GM10248 (cell line): ENCODE results near the gene PRDM16.

ENCODE experiments used
- CTCF ChIA-PET: fragments of 300-600 bp; sonication (Branson Sonifier 250); formaldehyde crosslinking; extraction: SDS; loops from one replicate; lab custom pipeline; 2021; ENCODE audit warnings: antibody characterized with exemption; lab: Yijun Ruan, JAX
- POLR2A ChIA-PET: fragments of 350-650 bp; sonication (Branson Sonifier 250); formaldehyde crosslinking; extraction: SDS; loops from one replicate; lab custom pipeline; 2020; ENCODE audit warnings: antibody characterized with exemption; lab: Yijun Ruan, JAX
- DNase-seq: peaks from one replicate; pipeline ENCODE4 v3.0.0; 2012; ENCODE audit errors: extremely low spot score
- TF ChIP-seq, protein P1 (sequence below): IDR thresholded peaks from 2 replicates; pipeline ENCODE4 v1.5.1; 2012; ENCODE audit warnings: mild to moderate bottlenecking, low read depth; ENCODE audit errors: extremely low read depth, missing control alignments, control extremely low read depth

Gene PRDM16

DNA sequence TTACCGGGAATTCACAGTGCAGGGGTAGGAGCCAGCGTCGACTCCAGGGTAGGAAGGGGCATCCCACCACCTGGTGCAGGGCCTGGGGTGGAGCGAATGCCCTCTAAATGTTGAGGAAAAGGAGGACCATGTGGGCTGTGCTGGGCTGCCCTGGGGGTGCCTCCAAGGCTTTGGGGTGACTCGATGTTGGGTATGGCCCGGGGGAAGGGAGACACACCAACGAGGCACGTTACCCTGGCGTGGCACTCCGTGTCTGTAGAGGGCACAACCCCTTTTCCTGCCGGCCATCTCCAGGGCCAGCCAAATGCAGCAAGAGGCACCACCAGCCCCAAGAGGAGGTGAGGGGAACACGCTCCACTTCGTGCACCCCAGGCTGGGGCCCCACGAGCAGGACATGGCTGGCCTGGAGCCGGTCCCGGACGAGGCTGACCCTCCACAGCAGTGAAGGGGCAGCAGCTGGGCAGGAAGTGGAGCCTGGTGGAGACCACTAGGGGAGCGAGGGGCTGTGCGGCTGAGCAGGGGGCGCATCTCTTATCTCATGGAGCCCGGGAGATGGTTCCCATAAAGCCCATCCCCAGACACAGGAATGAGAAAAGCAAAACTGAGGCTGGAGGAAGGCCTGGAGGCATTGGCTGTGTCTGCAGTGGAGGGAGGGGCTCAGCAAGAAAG, 36.5 kb upstream of the PRDM16 start:
- POLR2A ChIA-PET = no interaction called here
- DNase-seq = no peak
- CTCF ChIA-PET = no interaction called here
- TF ChIP-seq, protein P1, sequence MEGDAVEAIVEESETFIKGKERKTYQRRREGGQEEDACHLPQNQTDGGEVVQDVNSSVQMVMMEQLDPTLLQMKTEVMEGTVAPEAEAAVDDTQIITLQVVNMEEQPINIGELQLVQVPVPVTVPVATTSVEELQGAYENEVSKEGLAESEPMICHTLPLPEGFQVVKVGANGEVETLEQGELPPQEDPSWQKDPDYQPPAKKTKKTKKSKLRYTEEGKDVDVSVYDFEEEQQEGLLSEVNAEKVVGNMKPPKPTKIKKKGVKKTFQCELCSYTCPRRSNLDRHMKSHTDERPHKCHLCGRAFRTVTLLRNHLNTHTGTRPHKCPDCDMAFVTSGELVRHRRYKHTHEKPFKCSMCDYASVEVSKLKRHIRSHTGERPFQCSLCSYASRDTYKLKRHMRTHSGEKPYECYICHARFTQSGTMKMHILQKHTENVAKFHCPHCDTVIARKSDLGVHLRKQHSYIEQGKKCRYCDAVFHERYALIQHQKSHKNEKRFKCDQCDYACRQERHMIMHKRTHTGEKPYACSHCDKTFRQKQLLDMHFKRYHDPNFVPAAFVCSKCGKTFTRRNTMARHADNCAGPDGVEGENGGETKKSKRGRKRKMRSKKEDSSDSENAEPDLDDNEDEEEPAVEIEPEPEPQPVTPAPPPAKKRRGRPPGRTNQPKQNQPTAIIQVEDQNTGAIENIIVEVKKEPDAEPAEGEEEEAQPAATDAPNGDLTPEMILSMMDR = no peak

DNA sequence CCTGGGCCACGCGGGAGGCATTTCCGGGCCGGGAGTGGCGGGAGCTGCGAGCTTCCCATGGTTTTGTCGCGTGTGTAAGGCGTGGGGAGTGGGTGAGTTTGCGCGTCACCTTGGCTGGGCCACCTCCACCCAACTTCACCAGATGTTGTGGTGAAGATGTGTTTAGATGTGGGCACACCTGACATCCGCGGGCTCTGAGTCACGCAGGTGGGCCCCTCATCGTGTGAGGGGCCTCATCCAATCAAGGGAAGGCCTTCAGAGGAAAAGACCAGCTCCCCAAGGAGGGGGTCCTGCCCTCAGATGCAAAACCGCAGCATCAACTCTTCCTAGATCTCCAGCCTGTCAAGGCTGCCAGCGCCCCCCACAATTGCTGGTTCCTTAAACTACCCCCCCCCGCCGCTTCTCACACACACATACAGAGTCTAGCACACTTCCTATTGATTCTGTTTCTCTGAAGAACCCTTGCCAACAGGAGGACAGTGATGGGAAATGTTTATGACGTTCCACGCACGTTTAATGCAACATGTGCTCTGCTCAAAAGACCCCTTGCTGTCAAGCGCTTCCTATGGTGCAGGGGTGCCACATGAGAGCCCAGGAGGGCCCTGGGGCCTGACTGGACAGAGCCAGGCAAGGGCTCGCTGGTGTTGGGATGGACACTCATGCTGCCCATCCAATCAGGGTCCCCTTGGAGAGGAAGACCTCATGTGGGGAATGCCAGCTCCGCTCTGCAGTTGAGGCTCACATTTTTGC, 35.8 kb upstream of the PRDM16 start:
- ChIA-PET POLR2A (no interaction called here), CTCF (no interaction called here)
- no peak for DNase-seq
- TF ChIP-seq, protein P1 = no peak

DNA sequence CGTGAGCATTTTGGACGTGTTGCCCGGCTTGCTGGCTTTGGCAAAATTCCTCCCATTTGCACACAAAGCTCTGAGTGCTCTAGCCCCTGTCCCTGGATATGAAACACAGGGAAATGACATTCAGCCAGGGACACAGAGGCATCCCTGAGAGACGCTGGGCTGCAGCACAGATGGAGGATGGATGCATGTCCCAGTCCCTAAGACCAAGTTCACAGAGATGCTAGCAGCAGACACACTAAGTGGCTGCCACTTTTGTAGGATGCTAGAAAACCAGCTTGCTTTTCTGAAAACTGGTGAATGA, 35.3 kb upstream of the PRDM16 start:
- CTCF ChIA-PET = no interaction called here
- no peak for DNase-seq
- POLR2A ChIA-PET = no interaction called here
- TF ChIP-seq, protein P1 = no peak

DNA sequence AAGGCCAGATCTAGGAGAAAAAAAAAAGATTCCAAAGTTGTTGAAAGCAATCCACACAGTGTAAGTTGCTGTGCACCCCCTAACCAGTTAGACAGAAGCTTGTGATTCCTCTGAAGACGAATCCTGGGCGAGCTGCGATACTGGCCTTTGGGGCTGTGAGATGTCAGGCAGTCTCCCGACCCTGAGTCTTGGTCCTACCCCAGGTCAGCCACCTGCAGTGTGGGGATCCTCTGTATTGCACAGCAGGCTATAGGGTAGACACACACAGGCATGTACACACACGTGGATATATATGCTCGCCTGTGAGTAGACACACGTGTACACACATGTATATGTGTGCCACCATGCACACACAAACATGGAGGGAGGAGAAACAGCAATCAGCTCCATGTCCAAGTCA, 34.8 kb upstream of the PRDM16 start:
- TF ChIP-seq, protein P1 = no peak
- POLR2A ChIA-PET = no interaction called here
- CTCF ChIA-PET = no interaction called here
- DNase-seq = no peak

DNA sequence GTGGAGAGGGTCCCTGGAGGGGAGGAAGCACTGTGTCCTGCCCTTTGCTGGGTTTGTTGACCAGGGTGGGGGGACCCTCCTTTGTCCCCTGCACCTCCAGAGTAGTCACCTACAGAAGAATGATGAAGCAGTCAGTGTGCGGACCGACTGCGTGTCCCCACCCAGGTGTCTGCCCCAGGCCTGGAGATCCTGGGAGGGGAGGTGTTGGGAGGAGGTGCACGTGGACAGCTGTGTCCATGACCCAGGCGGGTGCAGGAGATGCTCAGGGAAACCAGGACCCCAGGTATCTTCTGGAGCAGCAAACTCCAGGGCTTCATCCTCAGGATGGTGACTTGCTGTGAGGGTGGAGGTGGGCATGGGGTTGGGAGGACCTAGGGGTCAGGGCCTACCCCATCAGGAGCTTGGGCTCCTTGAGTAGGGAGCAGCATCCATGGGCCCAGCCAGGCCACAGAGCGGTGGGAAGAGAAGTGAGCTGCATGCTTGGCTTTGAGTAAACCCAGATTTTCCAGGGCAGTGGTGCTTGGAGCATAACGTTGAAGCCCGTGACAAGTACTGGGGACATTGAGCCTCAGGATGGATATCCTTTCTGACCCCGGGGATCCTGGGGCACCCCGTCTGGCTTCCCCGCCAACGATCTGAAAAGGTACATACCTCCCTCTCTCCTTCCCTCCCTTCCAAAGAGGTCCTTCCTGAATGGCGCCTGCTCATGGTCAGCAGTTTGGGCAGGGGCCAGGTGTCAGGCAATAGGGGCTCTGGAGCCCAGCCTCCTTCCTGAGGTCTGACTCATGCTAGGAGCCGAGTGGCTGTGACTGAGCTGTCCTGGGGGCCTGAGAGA, 34.1 kb upstream of the PRDM16 start:
- TF ChIP-seq, protein P1 = no peak
- CTCF ChIA-PET = no interaction called here
- DNase-seq = no peak
- POLR2A ChIA-PET = no interaction called here

DNA sequence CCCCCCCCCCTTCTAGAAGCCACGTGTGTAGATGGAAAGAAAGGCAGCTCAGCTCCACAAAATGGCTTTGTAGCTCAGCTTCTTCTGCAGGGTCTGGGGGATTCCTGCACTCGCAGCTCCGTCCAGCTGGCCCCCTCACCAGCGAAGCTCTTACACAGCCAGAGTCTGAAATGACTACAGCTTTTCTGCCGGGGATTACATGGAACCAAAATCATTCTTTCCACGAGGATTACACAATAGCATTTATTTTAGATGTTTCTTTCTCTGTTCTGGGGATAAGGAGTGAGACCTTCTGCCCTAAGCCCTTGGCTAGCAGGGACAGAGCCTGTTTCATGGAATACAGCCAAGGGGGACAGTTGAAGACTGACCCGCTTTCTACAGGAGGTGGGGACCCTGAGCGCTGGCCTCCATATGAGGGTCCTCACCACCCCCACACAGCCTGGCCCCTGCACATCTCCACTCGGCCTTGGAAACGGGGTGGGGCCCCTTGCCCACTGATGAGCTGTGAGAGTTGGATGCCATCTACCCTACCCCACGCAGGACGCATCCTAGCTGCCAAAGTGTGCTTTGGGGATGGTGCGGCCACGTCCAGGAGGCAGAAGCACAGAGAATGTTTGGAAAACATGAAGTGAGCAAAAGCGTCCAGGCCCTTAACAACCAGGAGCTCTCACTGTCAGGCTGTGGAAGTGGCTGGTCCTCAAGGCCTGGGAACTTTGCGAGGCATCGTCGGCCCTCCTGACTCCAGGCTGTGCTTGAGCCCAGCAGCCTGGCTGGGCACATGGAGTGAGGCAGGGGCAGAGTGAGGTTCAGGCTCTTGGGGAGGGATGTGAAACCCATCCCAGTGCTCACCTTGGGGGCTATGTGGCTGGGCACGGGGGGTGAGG, 33.2 kb upstream of the PRDM16 start:
- TF ChIP-seq, protein P1 = no peak
- no peak for DNase-seq
- POLR2A ChIA-PET = no interaction called here
- CTCF ChIA-PET = no interaction called here
